GM12878 (cell line): ENCODE data around the gene MAST4. TPM values are rescaled to one million over a fixed set of nuclear protein-coding genes. Genes with fewer than 3 reads are reported as not detected.

Experiments used
- ATAC-seq: fragments of 200-7000 bp; cut with Tn5 transposase; 3 replicates; pipeline ENCODE4 v1.9.1; 2020; ENCODE audit warnings: mild to moderate bottlenecking, moderate library complexity
- BruUV-seq: library from RNA; stranded (reverse); fragments of 400-500 nt; replicated peaks from 2 replicates; lab custom pipeline; 2021; lab: Mats Ljungman, UMichigan
- CTCF ChIA-PET: fragments of 300-600 bp; sonication (Branson Sonifier 250); formaldehyde crosslinking; extraction: SDS; loops from one replicate; lab custom pipeline; 2021; ENCODE audit warnings: inconsistent platforms; lab: Yijun Ruan, JAX
- POLR2A ChIA-PET: fragments of 350-600 bp; formaldehyde crosslinking; extraction: SDS; loops from one replicate; lab custom pipeline; 2021; ENCODE audit warnings: inconsistent platforms; lab: Charles Lee
- RAD21 ChIA-PET: fragments of 300-600 bp; sonication (Branson Sonifier 250); formaldehyde crosslinking; loops from one replicate; lab custom pipeline; 2023; ENCODE audit warnings: antibody characterized with exemption; ENCODE audit not compliant: unreplicated experiment; lab: Charles Lee
- SMC1A ChIA-PET: fragments of 300-600 bp; sonication (Branson Sonifier 250); formaldehyde crosslinking; loops from one replicate; lab custom pipeline; 2023; ENCODE audit not compliant: unreplicated experiment, uncharacterized antibody; lab: Charles Lee
- DNase-seq: peaks from one replicate; pipeline ENCODE4 v3.0.0-alpha.2; 2011; ENCODE audit warnings: low read depth, low spot score
- FAIRE-seq: peaks from 3 replicates; lab custom pipeline; 2011; peaks lifted over from hg19 to GRCh38; lab: Jason Lieb, UNC
- H2AFZ ChIP-seq: 2 replicates; pipeline ENCODE4 v1.6.0; 2011; ENCODE audit warnings: low read depth, low read length, control low read depth; ENCODE audit not compliant: control insufficient read depth
- H3K27ac ChIP-seq: 2 replicates; pipeline ENCODE4 v1.5.1; 2011; ENCODE audit warnings: control low read depth; ENCODE audit not compliant: control insufficient read depth, insufficient read depth
- H3K27me3 ChIP-seq, 2 experiments: replicated peaks in 1 of 2; 2 replicates each; pipeline versions ENCODE4 v1.6.0 to v1.6.1; 2011; ENCODE audit warnings: low read length in 1 of 2; ENCODE audit not compliant: control insufficient read depth in 2 of 2, insufficient read depth in 2 of 2
- H3K36me3 ChIP-seq, 2 experiments: 2 replicates each; pipeline ENCODE4 v1.5.1; 2011; ENCODE audit warnings: low read length in 1 of 2; ENCODE audit not compliant: control insufficient read depth in 2 of 2, insufficient read depth in 2 of 2
- H3K4me1 ChIP-seq: 2 replicates; pipeline ENCODE4 v1.6.1; 2011; ENCODE audit warnings: mild to moderate bottlenecking, low read length, moderate library complexity, mixed read lengths; ENCODE audit not compliant: control insufficient read depth, insufficient read depth
- H3K4me2 ChIP-seq: 2 replicates; pipeline ENCODE4 v1.6.0; 2011; ENCODE audit warnings: control low read depth; ENCODE audit not compliant: control insufficient read depth, insufficient read depth
- H3K4me3 ChIP-seq: fragments of 200-600 bp; sonication (generic); 2 replicates; pipeline ENCODE4 v1.5.1; 2016
- H3K79me2 ChIP-seq: 2 replicates; pipeline ENCODE4 v1.6.0; 2011; ENCODE audit warnings: low read length; ENCODE audit not compliant: control insufficient read depth, insufficient read depth
- H3K9ac ChIP-seq: 2 replicates; pipeline ENCODE4 v1.8.0; 2011; ENCODE audit warnings: low read length, control low read depth, mixed read lengths; ENCODE audit not compliant: control insufficient read depth, insufficient read depth
- H3K9me3 ChIP-seq: replicated peaks from 3 replicates; pipeline ENCODE4 v1.5.1; 2011; ENCODE audit warnings: mild to moderate bottlenecking, low read length; ENCODE audit not compliant: control insufficient read depth, insufficient read depth
- H4K20me1 ChIP-seq: 2 replicates; pipeline ENCODE4 v1.6.0; 2011; ENCODE audit not compliant: control insufficient read depth, insufficient read depth
- ATF3 ChIP-seq: IDR thresholded peaks from 2 replicates; pipeline ENCODE4 v1.6.1; 2011; ENCODE audit warnings: low read depth, mild to moderate bottlenecking, low read length, moderate library complexity, borderline replicate concordance; ENCODE audit errors: extremely low read depth
- BACH1 ChIP-seq: fragments of 450-650 bp; IDR thresholded peaks from 2 replicates; pipeline ENCODE4 v1.6.1; 2017; ENCODE audit warnings: mild to moderate bottlenecking, borderline replicate concordance
- BHLHE40 ChIP-seq, 2 experiments: fragments of 450-650 bp in 1 of 2; IDR thresholded peaks; 2 replicates each; pipeline ENCODE4 v1.6.1; 2011 to 2017; ENCODE audit warnings: low read depth in 2 of 2, borderline replicate concordance in 1 of 2, improper control_type of control experiment in 1 of 2, low read length in 1 of 2, mild to moderate bottlenecking in 1 of 2
- CEBPB ChIP-seq, 2 experiments: fragments of 150-350 bp in 1 of 2; IDR thresholded peaks; 2 replicates each; pipeline ENCODE4 v1.6.1; 2012 to 2014; ENCODE audit warnings: low read depth in 2 of 2, low read length in 2 of 2, borderline replicate concordance in 1 of 2, inconsistent platforms in 1 of 2
- CREM ChIP-seq: IDR thresholded peaks from 2 replicates; pipeline ENCODE4 v1.6.1; 2014; ENCODE audit warnings: antibody characterized with exemption, low read depth
- EP300 ChIP-seq, 2 experiments: fragments of 150-350 bp in 1 of 2; IDR thresholded peaks; 2 replicates each; pipeline ENCODE4 v1.6.1; 2011 to 2012; ENCODE audit warnings: low read depth in 2 of 2, low read length in 2 of 2, borderline replicate concordance in 1 of 2, improper control_type of control experiment in 1 of 2, inconsistent platforms in 1 of 2; ENCODE audit not compliant: control insufficient read depth in 1 of 2
- HDAC2 ChIP-seq: fragments of 200-600 bp; sonication (generic); IDR thresholded peaks from 2 replicates; pipeline ENCODE4 v1.6.1; 2017
- HDGF ChIP-seq: fragments of 450-650 bp; IDR thresholded peaks from 2 replicates; pipeline ENCODE4 v1.6.1; 2016; ENCODE audit warnings: antibody characterized with exemption
- IRF5 ChIP-seq: fragments of 450-650 bp; IDR thresholded peaks from 2 replicates; pipeline ENCODE4 v1.6.1; 2017; ENCODE audit warnings: borderline replicate concordance
- NFYB ChIP-seq: IDR thresholded peaks from 2 replicates; pipeline ENCODE4 v1.6.1; 2011; ENCODE audit warnings: low read depth, mild to moderate bottlenecking, low read length, improper control_type of control experiment, moderate library complexity; ENCODE audit not compliant: insufficient read depth
- PKNOX1 ChIP-seq: fragments of 450-650 bp; IDR thresholded peaks from 2 replicates; pipeline ENCODE4 v1.6.1; 2016; ENCODE audit warnings: mild to moderate bottlenecking
- RAD51 ChIP-seq: fragments of 450-650 bp; IDR thresholded peaks from 2 replicates; pipeline ENCODE4 v1.6.1; 2016; ENCODE audit warnings: moderate library complexity, mild to moderate bottlenecking, inconsistent platforms
- SIX5 ChIP-seq: IDR thresholded peaks from 2 replicates; pipeline ENCODE4 v1.6.1; 2011; ENCODE audit warnings: mild to moderate bottlenecking, low read depth, low read length, moderate library complexity; ENCODE audit not compliant: severe bottlenecking
- WRNIP1 ChIP-seq: IDR thresholded peaks from 2 replicates; pipeline ENCODE4 v1.6.1; 2011; ENCODE audit warnings: low read depth, low read length, improper control_type of control experiment, borderline replicate concordance
- ZBED1 ChIP-seq: IDR thresholded peaks from 2 replicates; pipeline ENCODE4 v1.6.1; 2016; ENCODE audit warnings: borderline replicate concordance
- ZZZ3 ChIP-seq: IDR thresholded peaks from 2 replicates; pipeline ENCODE4 v1.6.1; 2011; ENCODE audit warnings: low read depth; ENCODE audit not compliant: control insufficient read depth, insufficient read length
- WGBS: methylation state at CpG from one replicate; pipeline ENCODE4 v1.1.6; 2016; ENCODE audit warnings: low lambda C conversion rate; ENCODE audit not compliant: insufficient replicate concordance, insufficient coverage; ENCODE audit errors: missing lambda C conversion rate; 5-methylcytosine and 5-hydroxymethylcytosine counted together
- in situ Hi-C: fragments of 300-500 bp; cut with MboI; formaldehyde crosslinking; loops from 9 replicates; pipeline ENCODE4 v1.14.3; 2018; ENCODE audit warnings: mixed read lengths
- intact Hi-C: fragments of 100-400 bp; cut with micrococcal nuclease; formaldehyde crosslinking; loops from one replicate; pipeline ENCODE4 v1.14.2; 2022; ENCODE audit not compliant: unreplicated experiment
- polyA plus RNA-seq, 11 experiments: library from polyadenylated mRNA; depleted of rRNA in 4 of 11; unstranded in 6 of 11; stranded (reverse) in 5 of 11; fragments of >200 nt; fragmentation: Nextera tagmentation in 4 of 11; fragmentation: Illumina TruSeq in 1 of 11; extraction: Ambion mirVana in 4 of 11; extraction: Trizol in 1 of 11; gene quantifications; 1 replicate in 1 of 11; 2 replicates in 10 of 11; pipeline versions ENCODE4 v1.2.1 to v1.2.3, GENCODE V29; 2011 to 2016; ENCODE audit warnings: inconsistent platforms in 2 of 11, missing spikeins in 2 of 11, low read depth in 1 of 11
- total RNA-seq, 4 experiments: library from RNA; depleted of rRNA in 3 of 4; stranded (reverse); fragments of >200 nt in 3 of 4; fragmentation: Illumina TruSeq in 1 of 4; extraction: Trizol in 1 of 4; gene quantifications; 2 replicates each; pipeline versions ENCODE4 v1.2.1 to v1.2.3, GENCODE V29; 2013 to 2021

The MAST4 gene
- total and polyA plus RNA-seq, 10 of the 15 experiments (the other 5 are each of a cell fraction or from before 2014, with no cell fraction given), result 0.02 to 1.6 (median 0.29) TPM; not detected in 1

GRCh38 chr5:66843065-66843464 is 246.9 kb downstream of the MAST4 start (continued):
- no peak for TF ChIP-seq HDAC2
- no peak for TF ChIP-seq SIX5
- TF ChIP-seq RAD51, result no peak
- TF ChIP-seq ZBED1, result no peak
- TF ChIP-seq IRF5, result no peak

- POLR2A ChIA-PET, result no interaction called here
- Histone ChIP-seq H3K9me3 (no peaks in the 10 kb centered on the region), H3K79me2 (no peaks in the 10 kb centered on the region), H3K4me2 (no peak overlapping the region), H3K27me3 (no peaks in the 10 kb centered on the region), H3K4me3 (no peak overlapping the region), H3K4me1 (no peaks in the 10 kb centered on the region), H2AFZ (no peak overlapping the region), H3K9ac (no peak overlapping the region), H4K20me1 (no peaks in the 10 kb centered on the region), H3K36me3 (no peaks in the 10 kb centered on the region), H3K27ac (no peak overlapping the region)
- SMC1A ChIA-PET, result interaction anchor here (0.7 kb wide), 1 partner anchor 17 kb away, joined by 3 read pairs; no protein-coding TSS in a partner anchor
- FAIRE-seq (no peak), ATAC-seq (no peak), DNase-seq (no peak)
- in situ Hi-C loops, result no loop called here
- intact Hi-C loops, result loop anchor here (10.0 kb wide), 1 partner anchor 356 kb away; no protein-coding TSS in a partner anchor
- TF ChIP-seq WRNIP1 (no peak), RAD51 (no peak), NFYB (no peak), BACH1 (no peak), ZZZ3 (no peak), CEBPB (IDR thresholded peaks at IDR 0.05; ENCODE audit: borderline replicate concordance in 1 of 2, low read depth in 2 of 2, low read length in 2 of 2) (no peak), ATF3 (no peak), PKNOX1 (no peak), HDGF (no peak), BHLHE40 (IDR thresholded peaks at IDR 0.05; ENCODE audit: borderline replicate concordance in 1 of 2, low read depth in 2 of 2, low read length in 1 of 2) (no peak), CREM (no peak), HDAC2 (no peak), EP300 (IDR thresholded peaks at IDR 0.05; ENCODE audit: borderline replicate concordance in 1 of 2, control insufficient read depth in 1 of 2, low read depth in 2 of 2, low read length in 2 of 2) (no peak), IRF5 (no peak)
- BruUV-seq, result no TSS peak
- WGBS, result 20% methylated on average over 10 of the region's 10 CpGs
- CTCF ChIA-PET, result interaction anchor here (1.5 kb wide), 1 partner anchor 9 kb away, joined by 5 read pairs; no protein-coding TSS in a partner anchor
- RAD21 ChIA-PET, result no interaction called here
Measured at GRCh38 chr5:66848749-66849641, 252.8 kb downstream of the MAST4 start.
